HL-60 (cell line): ENCODE measurements around the gene AGO3.

Source experiments
- DNase-seq, 2 experiments: peaks; one replicate each; pipeline ENCODE4 v3.0.0-alpha.2; 2010 to 2020; ENCODE audit warnings: low read depth in 1 of 2, low spot score in 1 of 2
- H3K27ac ChIP-seq: fragments of 250-450 bp; sonication (Bioruptor Pico); replicated peaks from 2 replicates; pipeline ENCODE4 v1.5.1; 2020; ENCODE audit warnings: mild to moderate bottlenecking, moderate library complexity
- H3K27me3 ChIP-seq: fragments of 250-450 bp; sonication (Bioruptor Pico); 2 replicates; pipeline ENCODE4 v1.5.1; 2021; ENCODE audit warnings: mild to moderate bottlenecking, moderate library complexity; ENCODE audit not compliant: insufficient read depth, poor library complexity, severe bottlenecking
- H3K4me3 ChIP-seq: replicated peaks from 2 replicates; pipeline ENCODE4 v1.5.1; 2011; ENCODE audit warnings: mild to moderate bottlenecking, control low read depth, low read length; ENCODE audit not compliant: insufficient read depth
- GABPA ChIP-seq: IDR thresholded peaks from 2 replicates; pipeline ENCODE4 v1.6.1; 2012; ENCODE audit warnings: low read depth
- POLR2AphosphoS5 ChIP-seq: IDR thresholded peaks from 2 replicates; pipeline ENCODE4 v1.6.1; 2012; ENCODE audit warnings: low read depth
- SPI1 ChIP-seq: IDR thresholded peaks from 2 replicates; pipeline ENCODE4 v1.6.1; 2012; ENCODE audit warnings: low read depth, mild to moderate bottlenecking, borderline replicate concordance
- TF ChIP-seq, protein P1 (sequence below): IDR thresholded peaks from 2 replicates; pipeline ENCODE4 v1.6.1; 2012; ENCODE audit warnings: low read depth; ENCODE audit not compliant: insufficient replicate concordance
- TF ChIP-seq, protein P2 (sequence below): IDR thresholded peaks from one replicate; pipeline ENCODE4 v1.5.1; 2011; ENCODE audit warnings: low read length, control low read depth, inconsistent platforms; ENCODE audit not compliant: insufficient read depth

AGO3 gene

DNA sequence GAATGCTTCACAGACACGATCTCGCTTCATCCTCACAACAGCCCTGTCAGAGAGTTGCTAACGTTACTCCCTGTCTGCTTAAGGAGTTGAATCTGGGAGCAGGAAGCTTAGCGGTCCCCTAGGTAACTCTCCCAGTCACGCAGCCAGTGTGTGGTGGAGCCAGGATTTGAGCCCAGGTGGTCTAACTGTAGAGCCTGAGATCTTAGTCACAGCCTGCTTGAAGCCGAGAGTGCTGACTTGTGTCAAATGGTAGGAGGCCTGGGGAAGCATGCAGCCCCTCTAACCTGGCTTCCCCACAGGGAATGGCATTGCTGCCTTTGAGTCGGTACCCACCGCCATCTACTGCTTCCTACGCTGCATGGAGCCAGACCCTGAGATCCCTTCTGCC, 161.9 kb downstream of the AGO3 start:
- no peak for DNase-seq
- no peaks in the 10 kb centered on the region for H3K27me3 ChIP-seq
- H3K27ac ChIP-seq = no peak overlapping the region
- TF ChIP-seq, protein P1, sequence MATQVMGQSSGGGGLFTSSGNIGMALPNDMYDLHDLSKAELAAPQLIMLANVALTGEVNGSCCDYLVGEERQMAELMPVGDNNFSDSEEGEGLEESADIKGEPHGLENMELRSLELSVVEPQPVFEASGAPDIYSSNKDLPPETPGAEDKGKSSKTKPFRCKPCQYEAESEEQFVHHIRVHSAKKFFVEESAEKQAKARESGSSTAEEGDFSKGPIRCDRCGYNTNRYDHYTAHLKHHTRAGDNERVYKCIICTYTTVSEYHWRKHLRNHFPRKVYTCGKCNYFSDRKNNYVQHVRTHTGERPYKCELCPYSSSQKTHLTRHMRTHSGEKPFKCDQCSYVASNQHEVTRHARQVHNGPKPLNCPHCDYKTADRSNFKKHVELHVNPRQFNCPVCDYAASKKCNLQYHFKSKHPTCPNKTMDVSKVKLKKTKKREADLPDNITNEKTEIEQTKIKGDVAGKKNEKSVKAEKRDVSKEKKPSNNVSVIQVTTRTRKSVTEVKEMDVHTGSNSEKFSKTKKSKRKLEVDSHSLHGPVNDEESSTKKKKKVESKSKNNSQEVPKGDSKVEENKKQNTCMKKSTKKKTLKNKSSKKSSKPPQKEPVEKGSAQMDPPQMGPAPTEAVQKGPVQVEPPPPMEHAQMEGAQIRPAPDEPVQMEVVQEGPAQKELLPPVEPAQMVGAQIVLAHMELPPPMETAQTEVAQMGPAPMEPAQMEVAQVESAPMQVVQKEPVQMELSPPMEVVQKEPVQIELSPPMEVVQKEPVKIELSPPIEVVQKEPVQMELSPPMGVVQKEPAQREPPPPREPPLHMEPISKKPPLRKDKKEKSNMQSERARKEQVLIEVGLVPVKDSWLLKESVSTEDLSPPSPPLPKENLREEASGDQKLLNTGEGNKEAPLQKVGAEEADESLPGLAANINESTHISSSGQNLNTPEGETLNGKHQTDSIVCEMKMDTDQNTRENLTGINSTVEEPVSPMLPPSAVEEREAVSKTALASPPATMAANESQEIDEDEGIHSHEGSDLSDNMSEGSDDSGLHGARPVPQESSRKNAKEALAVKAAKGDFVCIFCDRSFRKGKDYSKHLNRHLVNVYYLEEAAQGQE = no peak
- TF ChIP-seq SPI1 (no peak), GABPA (no peak), POLR2AphosphoS5 (no peak)
- TF ChIP-seq, protein P2, sequence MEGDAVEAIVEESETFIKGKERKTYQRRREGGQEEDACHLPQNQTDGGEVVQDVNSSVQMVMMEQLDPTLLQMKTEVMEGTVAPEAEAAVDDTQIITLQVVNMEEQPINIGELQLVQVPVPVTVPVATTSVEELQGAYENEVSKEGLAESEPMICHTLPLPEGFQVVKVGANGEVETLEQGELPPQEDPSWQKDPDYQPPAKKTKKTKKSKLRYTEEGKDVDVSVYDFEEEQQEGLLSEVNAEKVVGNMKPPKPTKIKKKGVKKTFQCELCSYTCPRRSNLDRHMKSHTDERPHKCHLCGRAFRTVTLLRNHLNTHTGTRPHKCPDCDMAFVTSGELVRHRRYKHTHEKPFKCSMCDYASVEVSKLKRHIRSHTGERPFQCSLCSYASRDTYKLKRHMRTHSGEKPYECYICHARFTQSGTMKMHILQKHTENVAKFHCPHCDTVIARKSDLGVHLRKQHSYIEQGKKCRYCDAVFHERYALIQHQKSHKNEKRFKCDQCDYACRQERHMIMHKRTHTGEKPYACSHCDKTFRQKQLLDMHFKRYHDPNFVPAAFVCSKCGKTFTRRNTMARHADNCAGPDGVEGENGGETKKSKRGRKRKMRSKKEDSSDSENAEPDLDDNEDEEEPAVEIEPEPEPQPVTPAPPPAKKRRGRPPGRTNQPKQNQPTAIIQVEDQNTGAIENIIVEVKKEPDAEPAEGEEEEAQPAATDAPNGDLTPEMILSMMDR = no peak
- H3K4me3 ChIP-seq = no peak overlapping the region

DNA sequence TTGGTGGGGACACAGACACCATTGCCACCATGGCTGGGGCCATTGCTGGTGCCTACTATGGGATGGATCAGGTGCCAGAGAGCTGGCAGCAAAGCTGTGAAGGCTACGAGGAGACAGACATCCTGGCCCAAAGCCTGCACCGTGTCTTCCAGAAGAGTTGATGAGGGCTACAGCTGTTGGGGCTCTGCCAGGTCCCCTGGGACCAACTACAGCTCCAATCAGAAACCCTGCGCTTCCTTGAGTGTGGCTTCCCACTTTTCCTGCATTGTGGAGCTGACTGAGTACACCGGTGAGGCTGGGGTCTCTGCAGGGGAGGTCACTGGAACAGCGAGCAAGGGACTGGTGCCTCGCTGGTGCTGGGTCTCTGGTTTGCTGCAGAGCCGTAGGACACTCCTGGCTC, 162.3 kb downstream of the AGO3 start:
- H3K4me3 ChIP-seq = no peak overlapping the region
- DNase-seq = no peak
- TF ChIP-seq, protein P1 = no peak
- TF ChIP-seq POLR2AphosphoS5 = no peak
- TF ChIP-seq SPI1 = no peak
- no peak for TF ChIP-seq GABPA
- TF ChIP-seq, protein P2 = no peak
- H3K27me3 ChIP-seq = no peaks in the 10 kb centered on the region
- H3K27ac ChIP-seq = no peak overlapping the region

DNA sequence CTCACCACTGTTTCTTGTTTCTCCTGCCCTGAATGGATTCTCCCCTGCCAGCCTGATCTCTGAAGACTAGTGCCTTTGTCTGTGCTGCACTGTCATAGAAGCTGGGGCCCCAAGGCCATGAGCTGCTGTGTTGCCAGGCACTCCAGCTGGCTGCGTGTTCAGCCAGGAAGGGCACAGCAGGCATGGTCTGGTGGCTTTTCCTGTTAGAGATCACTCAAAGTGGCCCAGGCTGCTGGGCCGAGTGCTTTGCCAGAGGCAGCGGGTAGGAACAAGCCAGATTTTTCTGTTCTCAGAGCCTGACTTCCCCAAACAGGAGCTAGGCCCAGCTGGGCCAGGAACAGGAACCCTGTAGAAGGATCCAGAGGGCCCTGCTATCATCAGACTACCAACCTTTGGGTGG, 163.0 kb downstream of the AGO3 start:
- TF ChIP-seq SPI1 = no peak
- no peak for TF ChIP-seq GABPA
- TF ChIP-seq, protein P1 = no peak
- no peak for TF ChIP-seq POLR2AphosphoS5
- TF ChIP-seq, protein P2 = no peak
- Histone ChIP-seq H3K4me3 (no peak overlapping the region), H3K27me3 (no peaks in the 10 kb centered on the region), H3K27ac (peak overlapping the region; percentile 8; the same call in 1 of the 2 replicates)
- peak in 1 of 2 experiments; percentile 34 for DNase-seq
